HEK293 (cell line): ENCODE measurements around the gene KCNMA1.

Source experiments
- ATF2 ChIP-seq: fragments of 450-650 bp; formaldehyde crosslinking; IDR thresholded peaks from 2 replicates; pipeline ENCODE4 v1.5.1; 2016; ENCODE audit warnings: missing biosample characterization, missing genetic modification characterization, low read depth
- CTCF ChIP-seq: fragments of 450-650 bp; formaldehyde crosslinking; IDR thresholded peaks from 2 replicates; pipeline ENCODE4 v1.5.1; 2016; ENCODE audit warnings: missing biosample characterization, missing genetic modification characterization
- MZF1 ChIP-seq: fragments of 450-650 bp; formaldehyde crosslinking; IDR thresholded peaks from 2 replicates; pipeline ENCODE4 v1.5.1; 2017; ENCODE audit warnings: missing biosample characterization, missing genetic modification characterization, borderline replicate concordance
- REST ChIP-seq: fragments of 450-650 bp; formaldehyde crosslinking; IDR thresholded peaks from 2 replicates; pipeline ENCODE4 v1.5.1; 2016; ENCODE audit warnings: missing biosample characterization, missing genetic modification characterization
- SP2 ChIP-seq: fragments of 450-650 bp; formaldehyde crosslinking; IDR thresholded peaks from 2 replicates; pipeline ENCODE4 v1.5.1; 2016; ENCODE audit warnings: missing biosample characterization, missing genetic modification characterization
- TCF7L2 ChIP-seq: IDR thresholded peaks from 2 replicates; pipeline ENCODE4 v1.6.1; 2011; ENCODE audit warnings: low read depth, mild to moderate bottlenecking, inconsistent platforms, low read length, moderate library complexity, borderline replicate concordance
- ZNF121 ChIP-seq: fragments of 450-650 bp; formaldehyde crosslinking; IDR thresholded peaks from 2 replicates; pipeline ENCODE4 v1.5.1; 2016; ENCODE audit warnings: missing biosample characterization, missing genetic modification characterization
- ZNF146 ChIP-seq: fragments of 450-650 bp; formaldehyde crosslinking; IDR thresholded peaks from 2 replicates; pipeline ENCODE4 v1.5.1; 2016; ENCODE audit warnings: missing biosample characterization, missing genetic modification characterization
- ZNF24 ChIP-seq: fragments of 450-650 bp; formaldehyde crosslinking; IDR thresholded peaks from 2 replicates; pipeline ENCODE4 v1.5.1; 2016; ENCODE audit warnings: missing biosample characterization, missing genetic modification characterization
- ZNF510 ChIP-seq: fragments of 450-650 bp; formaldehyde crosslinking; IDR thresholded peaks from 2 replicates; pipeline ENCODE4 v1.5.1; 2018; ENCODE audit warnings: mild to moderate bottlenecking, missing genetic modification characterization, missing biosample characterization; ENCODE audit not compliant: insufficient replicate concordance
- ZNF596 ChIP-seq: fragments of 450-650 bp; IDR thresholded peaks from 2 replicates; pipeline ENCODE4 v1.5.0; 2018; ENCODE audit warnings: missing biosample characterization, mild to moderate bottlenecking, missing genetic modification characterization, moderate library complexity
- ZNF747 ChIP-seq: fragments of 450-650 bp; formaldehyde crosslinking; IDR thresholded peaks from 2 replicates; pipeline ENCODE4 v1.5.1; 2016; ENCODE audit warnings: missing biosample characterization, missing genetic modification characterization

GRCh38 chr10:77299320-77299719, 338.3 kb downstream of the KCNMA1 start:
- TF ChIP-seq ZNF510 (tag by site-specific recombination) (no peak), ZNF146 (tag by site-specific recombination) (no peak), MZF1 (tag by site-specific recombination) (no peak), SP2 (no peak), TCF7L2 (no peak), ZNF596 (tag by site-specific recombination) (no peak), ATF2 (no peak), ZNF747 (tag by site-specific recombination) (no peak), ZNF24 (tag by site-specific recombination) (no peak), ZNF121 (no peak), REST (no peak), CTCF (no peak)
